Measurements from ENCODE around the gene SELENON.
A peak's percentile ranks its signal among the peaks of the same experiment; 100 is the strongest.

The SELENON gene

GRCh38 chr1:25799935-25800702 lies at the start of gene SELENON:
Gene SELENON (plus strand): TSS chr1:25800193. CDS start chr1:25800231, 38 bp downstream.
- DNase-seq (ENCODE audit: low read depth), result peak; percentile 27

- no peak for DNase-seq (ENCODE audit: low read depth)
These were observed 48.9 kb upstream of the SELENON start for GRCh38 chr1:25750923-25751605.

- no peak for DNase-seq (ENCODE audit: low read depth)
These were observed 45.4 kb upstream of the SELENON start for GRCh38 chr1:25754470-25755181.

- DNase-seq (ENCODE audit: low read depth), result no peak
These were observed 44.4 kb upstream of the SELENON start for GRCh38 chr1:25755475-25756125.

- no peak for DNase-seq (ENCODE audit: low read depth)
These were observed 43.8 kb upstream of the SELENON start for GRCh38 chr1:25756215-25756614.

GRCh38 chr1:25757151-25757845 lies 42.7 kb upstream of the SELENON start:
- DNase-seq (ENCODE audit: low read depth), result no peak

- no peak for DNase-seq (ENCODE audit: low read depth)
These were observed 42.2 kb upstream of the SELENON start for GRCh38 chr1:25757846-25758185.

GRCh38 chr1:25758466-25759070 lies 41.4 kb upstream of the SELENON start:
- DNase-seq (ENCODE audit: low read depth), result no peak

- DNase-seq (ENCODE audit: low read depth), result no peak
These were observed 39.8 kb upstream of the SELENON start for GRCh38 chr1:25760122-25760719.

GRCh38 chr1:25760871-25761270 lies 39.1 kb upstream of the SELENON start:
- DNase-seq (ENCODE audit: low read depth), result no peak

- DNase-seq (ENCODE audit: low read depth), result no peak
These were observed 36.5 kb upstream of the SELENON start for GRCh38 chr1:25763493-25763892.

GRCh38 chr1:25765136-25765922 lies 34.7 kb upstream of the SELENON start:
- DNase-seq (ENCODE audit: low read depth), result no peak

- no peak for DNase-seq (ENCODE audit: low read depth)
These were observed 33.9 kb upstream of the SELENON start for GRCh38 chr1:25765923-25766589.

GRCh38 chr1:25766721-25767436 lies 33.1 kb upstream of the SELENON start:
- no peak for DNase-seq (ENCODE audit: low read depth)

- DNase-seq (ENCODE audit: low read depth), result no peak
These were observed 32.6 kb upstream of the SELENON start for GRCh38 chr1:25767437-25767770.

- no peak for DNase-seq (ENCODE audit: low read depth)
These were observed 31.0 kb upstream of the SELENON start for GRCh38 chr1:25768999-25769398.

- DNase-seq (ENCODE audit: low read depth), result no peak
These were observed 30.2 kb upstream of the SELENON start for GRCh38 chr1:25769625-25770383.

GRCh38 chr1:25770541-25771220 lies 29.3 kb upstream of the SELENON start:
- DNase-seq (ENCODE audit: low read depth), result no peak
